GM19239 (cell line): Measurements from ENCODE around the gene PSMD9.
"Not testable (repeated sequence)": the region's sequence is repeated elsewhere in the genome, so short reads cannot be mapped to it uniquely, and the experiment has no call there.

ENCODE experiments used
- DNase-seq: peaks from one replicate; pipeline ENCODE4 v3.0.0; 2011; ENCODE audit warnings: low spot score; ENCODE audit not compliant: insufficient read length
- FAIRE-seq: peaks from 2 replicates; lab custom pipeline; 2011; peaks lifted over from hg19 to GRCh38; lab: Jason Lieb, UNC

PSMD9 gene

DNA sequence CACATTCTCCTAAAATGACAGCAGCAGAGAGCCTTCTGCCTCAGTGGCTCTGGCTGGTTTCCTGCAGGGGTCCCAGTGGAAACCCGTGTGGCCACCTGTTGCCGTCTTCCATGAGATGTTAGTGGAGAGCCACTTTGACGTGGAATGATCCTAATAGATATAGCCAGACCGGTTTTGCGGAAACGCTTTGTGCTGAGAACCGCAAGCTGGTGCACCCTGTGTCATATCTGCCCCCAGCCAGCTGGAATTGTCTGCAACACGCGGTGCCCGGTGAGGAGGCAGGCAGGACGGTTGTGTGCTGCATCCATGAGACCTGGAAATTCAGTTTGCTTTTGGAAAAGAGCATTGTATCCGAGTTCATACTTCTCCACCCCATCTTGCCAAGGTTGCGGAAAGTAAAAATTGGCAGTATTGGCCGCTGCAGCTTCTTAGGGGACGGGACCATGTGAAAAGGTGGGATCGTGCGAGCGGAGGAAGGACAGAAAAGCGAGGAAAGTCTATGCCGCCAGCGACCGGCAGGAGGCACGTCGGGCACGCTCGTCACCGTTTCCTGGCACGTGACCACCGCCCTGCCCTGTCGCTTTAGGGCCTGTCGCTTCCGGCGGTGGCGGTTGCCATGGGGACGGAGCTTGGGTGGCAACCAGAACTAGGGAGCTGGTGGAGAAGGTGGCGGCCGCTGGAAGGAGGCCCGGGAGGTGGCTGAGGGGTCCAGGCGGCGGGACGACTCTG, 29.5 kb downstream of the PSMD9 start, which contains the start of gene CFAP251:
Gene CFAP251 (plus strand): TSS at position 643 of the 729 bp plus-strand sequence. CDS start 2,714 bp downstream, outside the sequence.
- peak; percentile 92 for FAIRE-seq

DNA sequence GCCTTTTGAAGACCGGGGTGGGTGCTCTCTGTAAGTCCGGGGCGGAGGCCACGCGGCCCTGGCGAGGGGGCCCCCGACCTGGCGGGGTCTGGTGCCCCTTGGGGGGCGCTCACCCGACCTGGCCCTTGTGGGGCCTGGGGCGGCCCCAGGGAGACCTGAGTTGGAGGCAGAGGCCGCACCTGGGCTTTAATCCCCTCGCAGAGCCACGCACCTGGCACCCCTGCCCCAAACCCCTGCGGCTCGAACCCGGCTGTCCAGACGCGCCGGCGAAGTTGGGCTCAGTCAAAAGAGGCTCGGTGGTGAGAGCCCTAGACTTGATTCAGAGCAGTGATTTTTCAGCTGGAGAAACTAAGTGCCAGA, 30.1 kb downstream of the PSMD9 start:
- FAIRE-seq, result no peak
- no peak for DNase-seq

More for the DNA sequence above, 29.5 kb downstream of the PSMD9 start, which contains the start of gene CFAP251:
- DNase-seq, result peak; percentile 97

DNA sequence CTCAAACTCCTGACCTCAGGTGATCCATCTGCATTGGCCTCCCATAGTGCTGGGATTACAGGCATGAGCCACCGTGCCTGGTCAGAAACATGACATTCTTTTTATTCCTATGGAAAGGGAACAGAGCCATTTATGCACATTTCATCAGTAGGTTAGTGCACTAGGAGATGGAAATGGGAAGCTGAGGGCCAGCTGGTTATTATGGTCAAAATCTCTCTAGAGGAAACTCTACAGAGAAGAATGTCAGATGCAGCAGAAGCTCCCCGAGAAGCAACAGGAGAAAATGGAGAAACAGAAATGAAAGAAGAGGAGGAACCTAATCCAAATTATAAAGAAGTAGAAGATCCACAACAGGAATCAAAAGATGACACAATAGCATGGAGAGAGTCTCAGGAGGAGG, 32.5 kb downstream of the PSMD9 start:
- DNase-seq (no peak), FAIRE-seq (no peak)

DNA sequence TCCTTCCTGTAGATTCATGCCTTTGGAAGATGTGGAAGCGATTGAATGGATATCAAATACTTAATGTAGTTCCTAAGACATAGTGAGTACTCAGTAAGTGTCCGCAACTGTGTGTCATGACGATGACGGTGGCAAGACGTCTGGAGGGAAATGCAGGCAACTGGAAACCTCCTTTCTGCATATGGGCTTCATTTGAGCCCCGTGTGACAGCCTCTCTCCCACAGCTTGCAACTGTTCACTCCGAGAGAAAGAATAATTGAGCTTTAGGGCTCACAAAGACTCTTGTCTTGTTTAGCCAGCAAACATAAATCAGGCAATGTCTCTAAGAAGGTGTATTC, 36.7 kb downstream of the PSMD9 start:
- FAIRE-seq (no peak), DNase-seq (no peak)

DNA sequence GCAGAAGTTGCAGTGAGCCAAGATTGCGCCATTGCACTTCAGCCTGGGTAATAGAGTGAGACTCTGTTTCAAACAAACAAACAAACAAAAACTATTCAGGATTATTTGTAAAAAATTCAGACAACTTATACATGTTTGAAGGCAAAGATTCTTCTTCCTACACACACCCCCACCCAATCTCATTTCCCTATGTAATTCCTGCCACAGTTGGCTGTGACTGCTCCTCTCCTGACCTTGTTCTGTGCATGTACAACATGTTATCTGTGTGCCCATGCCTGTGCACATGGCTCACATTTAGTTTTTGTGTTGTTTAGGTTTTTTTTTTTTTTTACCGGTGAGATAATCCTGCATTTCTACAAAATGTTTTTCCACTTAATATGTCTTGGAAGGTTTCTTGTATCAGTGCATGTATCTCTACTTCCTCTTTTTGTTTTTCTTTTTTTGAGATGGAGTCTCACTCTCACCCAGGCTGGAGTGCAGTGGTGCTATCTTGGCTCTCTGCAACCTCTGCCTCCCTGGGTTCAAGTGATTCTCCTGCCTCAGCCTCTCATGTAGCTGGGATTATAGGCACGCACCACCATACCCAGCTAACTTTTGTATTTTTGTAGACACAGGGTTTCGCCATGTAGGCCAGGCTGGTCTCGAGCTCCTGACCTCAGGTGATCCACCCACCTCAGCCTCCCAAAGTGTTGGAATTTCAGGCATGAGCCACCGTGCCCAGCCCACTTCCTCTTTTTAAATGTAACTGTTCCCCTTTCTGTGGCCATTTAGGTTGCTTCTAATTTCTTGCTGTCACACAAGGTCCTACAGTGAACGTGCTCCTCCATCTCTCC, 38.5 kb downstream of the PSMD9 start:
- DNase-seq (no peak), FAIRE-seq (no peak)

DNA sequence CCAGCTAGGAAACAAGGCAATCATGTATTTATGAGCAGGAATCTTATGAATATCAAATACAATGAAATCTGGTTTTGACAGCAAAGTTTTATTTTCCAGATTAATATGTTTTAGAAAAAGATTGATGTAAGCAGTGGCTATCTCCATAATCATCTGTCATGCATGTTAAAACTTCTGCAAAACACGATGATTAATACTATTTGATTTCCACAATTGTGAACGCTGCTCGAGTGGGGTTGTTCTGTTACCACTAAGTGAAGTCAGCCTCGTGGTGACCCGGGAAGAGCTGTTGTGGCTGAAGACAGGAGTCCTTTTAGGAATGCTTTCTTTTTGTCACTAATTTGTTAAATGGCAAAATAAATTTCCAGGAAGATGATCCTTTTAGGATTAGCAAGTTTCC, 39.2 kb downstream of the PSMD9 start:
- no peak for FAIRE-seq
- DNase-seq, result no peak

DNA sequence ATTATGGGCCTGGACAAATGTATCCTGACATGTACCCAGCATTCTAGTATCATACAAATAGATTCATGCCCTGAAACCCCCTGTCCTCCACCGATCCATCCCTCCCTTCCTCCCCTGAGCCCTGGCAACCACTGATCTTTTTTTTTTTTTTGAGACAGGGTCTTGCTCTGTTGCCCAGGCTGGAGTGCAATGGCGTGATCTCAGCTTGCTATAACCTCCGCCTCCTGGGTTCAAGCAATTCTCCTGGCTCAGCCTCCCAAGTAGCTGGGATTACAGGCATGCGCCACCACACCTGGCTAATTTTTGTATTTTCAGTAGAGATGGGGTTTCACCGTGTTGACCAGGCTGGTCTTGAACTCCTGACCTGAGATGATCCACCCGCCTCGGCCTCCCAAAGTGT, 41.0 kb downstream of the PSMD9 start:
- DNase-seq, FAIRE-seq: not testable (repeated sequence)

DNA sequence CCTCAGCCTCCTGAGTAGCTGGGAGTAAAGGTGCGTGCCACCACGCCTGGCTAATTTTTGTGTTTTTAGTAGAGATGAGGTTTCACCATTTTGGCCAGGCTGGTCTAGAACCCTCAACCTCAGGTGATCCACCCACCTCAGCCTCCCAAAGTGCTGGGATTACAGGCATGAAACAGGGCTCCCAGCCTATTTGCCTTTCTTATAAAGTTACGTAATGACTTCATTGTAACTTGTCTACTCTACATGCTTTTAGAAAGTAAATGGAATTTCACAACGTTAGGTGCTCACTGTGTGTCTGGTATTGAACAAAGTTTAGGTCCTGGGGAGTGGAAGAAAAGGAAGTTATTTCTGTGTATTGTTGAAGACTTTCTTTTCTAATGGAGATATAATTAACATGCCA, 42.3 kb downstream of the PSMD9 start:
- no peak for DNase-seq
- FAIRE-seq, result no peak

DNA sequence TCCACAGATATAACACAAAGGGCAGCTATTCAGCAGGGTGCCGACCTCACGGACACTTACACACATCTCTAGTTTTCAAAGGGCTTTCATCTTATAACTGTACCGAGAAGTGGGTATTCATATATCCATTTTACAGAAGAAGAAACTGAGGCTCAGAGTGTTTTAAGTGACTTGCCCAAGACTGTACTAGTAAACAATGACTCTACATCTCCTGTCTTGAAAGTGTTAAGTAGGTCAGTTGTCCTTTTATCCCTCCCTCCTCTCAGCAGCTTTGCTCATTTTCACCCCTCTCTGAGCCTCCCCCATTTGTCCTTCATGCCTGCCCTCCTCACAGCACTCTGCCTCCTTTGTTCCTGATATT, 43.6 kb downstream of the PSMD9 start:
- FAIRE-seq (no peak), DNase-seq (no peak)

DNA sequence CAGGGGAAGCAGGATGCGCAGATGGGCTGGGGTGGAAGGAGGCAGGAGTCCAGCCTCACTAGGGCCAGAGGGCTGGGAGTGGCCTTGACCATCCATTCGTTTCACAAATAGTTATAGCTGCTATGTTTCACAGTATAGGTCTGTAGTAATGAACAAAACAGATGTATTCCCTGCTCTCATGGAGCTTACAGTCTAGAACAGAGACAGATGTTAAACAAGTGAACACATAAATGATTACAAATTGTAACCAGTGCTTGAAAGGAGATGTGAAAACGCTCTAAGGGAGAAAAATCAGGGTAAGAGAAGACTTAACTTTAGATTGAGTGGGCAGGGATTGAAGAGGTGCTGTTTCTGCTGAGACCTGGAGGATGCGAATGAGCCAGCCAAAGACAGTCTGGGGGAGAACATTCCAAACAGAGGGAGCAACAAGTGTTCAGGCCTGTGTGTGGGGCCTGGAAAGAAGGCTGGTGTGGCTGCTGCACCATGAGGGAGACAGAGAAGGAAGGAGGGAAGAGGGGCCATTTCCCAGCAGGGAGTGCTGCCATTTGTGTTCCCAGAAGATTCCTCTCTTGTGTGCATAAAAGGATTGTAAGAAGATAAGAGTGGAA, 44.4 kb downstream of the PSMD9 start:
- no peak for FAIRE-seq

DNA sequence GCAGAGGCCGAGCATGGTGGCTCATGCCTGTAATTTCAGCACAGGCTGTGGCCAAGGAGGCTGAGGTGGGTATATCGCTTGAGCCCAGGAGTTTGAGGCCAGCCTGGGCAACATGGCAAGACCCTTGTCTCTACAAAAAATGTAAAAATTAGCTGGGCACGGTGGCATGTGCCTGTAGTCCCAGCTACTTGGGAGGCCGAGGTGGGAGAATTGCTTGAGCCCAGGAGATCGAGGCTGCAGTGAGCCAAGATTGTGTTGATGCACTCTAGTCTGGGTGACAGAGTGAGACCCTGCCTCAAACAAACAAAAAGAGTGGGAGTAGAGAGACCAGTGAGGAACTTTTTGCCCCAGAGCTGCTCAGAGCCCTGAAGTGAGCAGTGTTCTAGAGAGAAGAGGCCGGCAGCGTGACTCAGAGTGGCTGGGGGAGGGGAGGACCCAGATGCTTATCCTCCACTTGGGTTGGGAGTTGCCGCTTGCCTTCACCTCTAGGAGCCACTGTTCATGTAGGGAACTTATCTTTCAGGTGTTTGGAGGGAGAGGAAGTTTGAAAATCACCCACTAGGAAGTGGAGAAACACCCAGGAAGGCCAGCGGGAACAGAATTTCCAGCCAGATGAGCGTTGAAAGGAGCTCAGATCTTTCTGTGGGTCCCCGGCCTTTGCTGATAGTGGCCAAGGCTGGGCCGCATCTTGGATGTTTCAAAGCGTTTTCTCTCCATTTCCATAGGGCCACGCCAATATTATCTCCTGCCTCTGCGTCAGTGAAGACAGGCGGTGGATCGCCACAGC, 45.1 kb downstream of the PSMD9 start:
- DNase-seq, result no peak
- no peak for FAIRE-seq

More for the DNA sequence above, 44.4 kb downstream of the PSMD9 start:
- DNase-seq, result no peak

DNA sequence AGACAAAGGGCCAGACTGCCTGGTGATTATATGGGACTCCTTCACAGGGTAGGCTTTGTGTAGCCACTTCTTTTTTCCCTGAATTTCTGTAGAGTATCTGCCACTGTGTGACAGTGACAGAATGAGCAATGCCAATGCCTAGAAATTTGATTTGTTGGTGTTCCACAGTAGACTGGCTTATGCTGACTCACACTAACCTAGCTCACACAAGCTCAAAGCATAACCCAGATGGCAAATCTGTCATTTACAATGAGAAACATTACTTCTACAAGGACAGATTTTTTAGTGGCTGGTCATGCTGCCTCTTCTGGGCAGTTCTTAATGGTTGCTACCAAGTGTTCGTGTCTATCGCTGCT, 45.7 kb downstream of the PSMD9 start:
- DNase-seq (no peak), FAIRE-seq (no peak)

DNA sequence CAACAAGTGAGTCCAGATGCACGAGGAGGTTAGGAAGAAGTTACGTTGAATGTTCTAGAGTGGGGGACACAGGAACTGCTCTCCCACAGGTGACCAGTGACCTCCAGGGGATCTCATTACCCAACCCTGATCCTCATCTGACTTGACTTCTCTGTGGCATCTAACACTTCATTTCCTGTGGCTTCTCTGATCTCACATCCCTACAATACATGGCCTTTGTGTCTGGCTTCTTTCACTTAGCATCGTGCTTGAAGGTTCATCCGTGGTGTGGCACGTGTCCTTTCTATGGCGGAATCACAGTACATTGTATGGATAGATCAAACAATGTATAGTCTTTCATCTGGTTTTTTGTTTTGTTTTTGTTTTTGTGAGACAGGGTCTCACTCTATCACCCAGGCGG, 49.1 kb downstream of the PSMD9 start:
- no peak for FAIRE-seq

DNA sequence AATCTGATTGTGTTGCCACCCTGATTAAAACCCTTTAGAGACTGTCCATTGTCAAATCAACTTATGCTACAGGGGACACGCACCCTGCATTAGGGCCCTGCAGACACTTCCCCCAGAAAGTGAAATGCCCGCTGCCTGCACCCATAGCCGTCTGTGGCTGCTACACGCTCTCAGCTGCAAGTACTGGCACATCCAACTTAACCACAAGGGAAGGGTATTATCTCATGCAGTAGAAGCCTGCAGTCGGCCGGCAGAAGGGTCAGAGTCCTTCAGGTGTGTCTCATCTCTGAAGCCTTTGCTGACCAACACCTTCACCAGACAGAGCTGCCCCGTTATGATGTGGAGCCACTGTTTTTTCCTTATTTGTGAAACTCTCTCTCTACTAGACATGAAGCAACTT, 50.6 kb downstream of the PSMD9 start:
- DNase-seq (no peak), FAIRE-seq (peak; percentile 31)

More for the DNA sequence above, 49.1 kb downstream of the PSMD9 start:
- DNase-seq, result no peak

DNA sequence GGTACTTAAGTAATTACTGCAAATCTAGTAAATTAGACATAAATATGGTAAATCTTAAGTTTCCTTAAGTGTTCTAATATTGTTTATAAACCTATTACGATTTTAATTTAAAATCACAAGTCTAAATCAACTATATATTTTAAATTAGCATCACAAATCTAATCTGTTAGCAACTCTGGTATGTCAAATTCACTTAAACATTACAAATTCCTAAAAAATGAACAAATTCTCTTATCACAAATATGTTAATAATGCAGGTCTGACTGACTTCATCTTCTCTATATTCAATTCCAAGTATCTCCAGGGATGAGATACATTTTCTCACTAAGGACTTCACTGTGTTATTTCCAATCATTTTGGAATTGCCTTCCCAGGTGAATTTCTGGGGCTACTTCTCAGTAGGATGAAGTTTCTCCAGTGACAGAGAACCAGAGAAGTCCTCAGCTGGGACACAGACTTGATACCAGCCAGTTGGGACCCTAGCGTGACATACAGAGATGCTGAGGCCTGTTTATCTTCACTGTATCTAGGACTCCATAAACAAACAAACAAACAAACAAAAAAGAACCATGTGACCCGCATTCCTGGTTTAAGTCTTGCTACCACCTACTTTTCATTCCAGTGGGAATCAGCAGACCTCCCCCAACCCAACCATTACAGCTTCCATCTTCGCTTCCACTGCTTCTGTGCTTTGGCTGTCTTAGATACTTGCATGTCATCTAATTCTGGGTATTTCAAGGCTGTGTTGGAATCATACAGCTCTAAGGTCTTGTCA, 51.6 kb downstream of the PSMD9 start:
- DNase-seq (no peak), FAIRE-seq (no peak)

DNA sequence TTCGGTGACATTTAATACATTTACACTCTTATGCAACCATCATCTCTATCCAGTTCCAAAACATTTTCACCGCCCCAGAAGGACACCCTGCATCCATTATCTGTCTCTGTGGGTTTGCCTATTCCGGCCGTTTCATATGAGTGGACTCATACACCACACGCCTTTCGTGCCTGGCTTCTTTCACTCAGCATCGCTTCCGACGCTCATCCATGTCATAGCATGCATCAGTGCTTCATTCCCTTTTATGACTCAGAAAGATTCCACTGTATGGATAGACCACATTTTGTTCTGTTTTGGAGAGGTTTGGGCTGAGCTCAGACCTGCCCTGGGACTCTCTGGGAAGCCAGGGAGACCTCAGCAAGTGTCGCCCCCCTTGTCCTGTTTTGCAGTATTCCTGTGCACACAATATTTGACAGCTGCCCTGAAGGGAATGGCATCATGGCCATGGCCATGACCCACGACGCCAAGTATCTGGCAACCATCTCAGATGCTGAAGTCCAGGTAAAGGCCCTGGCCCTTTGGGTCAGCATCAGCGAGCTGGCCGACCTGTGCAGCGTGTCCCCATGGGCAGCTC, 53.6 kb downstream of the PSMD9 start:
- DNase-seq, result no peak
- FAIRE-seq, result no peak

DNA sequence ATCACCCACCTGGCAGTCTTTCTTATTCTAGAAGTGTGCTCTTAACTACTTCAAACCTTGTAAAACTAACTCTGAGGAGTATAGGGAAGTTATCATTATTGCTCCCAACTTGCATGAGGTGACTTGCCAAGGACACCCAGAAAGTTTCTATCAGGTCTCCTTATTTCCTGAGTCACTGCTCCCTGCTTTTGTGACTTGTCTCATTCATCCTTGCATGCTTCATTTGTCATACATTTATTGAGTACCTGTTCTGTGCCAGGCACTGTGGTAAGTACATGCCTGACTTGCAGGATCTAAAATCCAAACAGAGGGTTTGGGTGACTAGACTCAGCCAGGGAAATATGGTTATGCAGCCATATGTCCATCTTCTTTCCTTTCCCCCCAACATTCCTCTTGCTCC, 55.3 kb downstream of the PSMD9 start:
- DNase-seq, result no peak
- FAIRE-seq, result no peak

DNA sequence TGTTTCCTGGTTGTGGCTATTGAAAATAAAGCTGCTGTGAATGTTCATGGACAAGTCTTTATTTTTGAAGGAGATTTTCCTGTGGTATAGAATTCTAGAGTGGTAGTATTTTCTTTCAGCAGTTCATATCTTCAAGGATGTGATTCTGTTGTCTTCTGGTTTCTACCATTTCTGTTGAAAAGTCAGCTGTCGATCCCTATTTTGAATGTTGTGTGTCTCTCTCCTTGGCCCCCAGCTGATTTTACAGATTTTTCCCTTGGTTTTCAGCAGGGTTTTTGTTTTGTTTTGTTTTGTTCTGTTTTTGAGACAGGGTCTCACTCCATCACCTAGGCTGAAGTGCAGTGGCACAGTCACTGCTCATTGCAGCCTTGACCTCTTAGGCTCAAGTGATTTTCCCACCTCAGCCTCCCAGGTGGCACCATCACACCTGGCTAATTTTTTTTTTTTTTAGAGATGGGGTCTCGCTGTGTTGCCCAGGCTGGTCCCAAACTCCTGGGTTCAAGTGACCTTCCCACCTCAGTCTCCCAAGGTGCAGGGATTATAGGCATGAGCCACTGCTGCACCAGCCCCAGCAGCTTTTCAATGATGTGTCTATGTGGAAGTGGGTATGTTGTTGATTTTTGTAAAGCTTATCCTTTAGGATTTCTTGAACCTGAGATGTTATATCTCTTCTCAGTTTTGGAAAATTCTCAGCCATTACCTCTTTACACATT, 57.9 kb downstream of the PSMD9 start:
- DNase-seq (no peak), FAIRE-seq (no peak)

DNA sequence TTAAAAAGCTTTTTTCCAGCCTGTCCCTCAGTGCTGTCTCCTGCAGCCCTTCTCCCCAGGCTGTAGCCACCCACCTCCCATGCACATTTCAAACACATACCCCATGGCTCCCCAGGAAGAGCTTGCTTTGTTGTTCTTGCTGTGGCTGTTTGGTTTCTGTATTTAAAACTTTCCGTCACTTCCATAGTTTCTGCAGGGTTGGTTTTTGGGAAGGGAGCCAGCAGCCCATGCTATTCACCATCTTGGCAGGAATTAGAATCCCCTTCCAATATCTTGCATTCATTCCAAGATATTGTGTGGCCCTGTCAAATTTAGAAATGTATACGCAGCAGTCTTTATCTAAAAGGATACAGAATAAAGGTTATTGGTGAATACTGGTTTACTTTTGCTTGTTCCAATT, 59.4 kb downstream of the PSMD9 start:
- no peak for DNase-seq
- no peak for FAIRE-seq
